GM18867 (cell line): ENCODE results near the gene BTBD2.

Experiments used
- ATAC-seq: cut with Tn5 transposase; IDR thresholded peaks from one replicate; pipeline ENCODE4 v1.9.1; 2021; ENCODE audit warnings: mild to moderate bottlenecking, moderate library complexity; ENCODE audit not compliant: unreplicated experiment

The BTBD2 gene

DNA sequence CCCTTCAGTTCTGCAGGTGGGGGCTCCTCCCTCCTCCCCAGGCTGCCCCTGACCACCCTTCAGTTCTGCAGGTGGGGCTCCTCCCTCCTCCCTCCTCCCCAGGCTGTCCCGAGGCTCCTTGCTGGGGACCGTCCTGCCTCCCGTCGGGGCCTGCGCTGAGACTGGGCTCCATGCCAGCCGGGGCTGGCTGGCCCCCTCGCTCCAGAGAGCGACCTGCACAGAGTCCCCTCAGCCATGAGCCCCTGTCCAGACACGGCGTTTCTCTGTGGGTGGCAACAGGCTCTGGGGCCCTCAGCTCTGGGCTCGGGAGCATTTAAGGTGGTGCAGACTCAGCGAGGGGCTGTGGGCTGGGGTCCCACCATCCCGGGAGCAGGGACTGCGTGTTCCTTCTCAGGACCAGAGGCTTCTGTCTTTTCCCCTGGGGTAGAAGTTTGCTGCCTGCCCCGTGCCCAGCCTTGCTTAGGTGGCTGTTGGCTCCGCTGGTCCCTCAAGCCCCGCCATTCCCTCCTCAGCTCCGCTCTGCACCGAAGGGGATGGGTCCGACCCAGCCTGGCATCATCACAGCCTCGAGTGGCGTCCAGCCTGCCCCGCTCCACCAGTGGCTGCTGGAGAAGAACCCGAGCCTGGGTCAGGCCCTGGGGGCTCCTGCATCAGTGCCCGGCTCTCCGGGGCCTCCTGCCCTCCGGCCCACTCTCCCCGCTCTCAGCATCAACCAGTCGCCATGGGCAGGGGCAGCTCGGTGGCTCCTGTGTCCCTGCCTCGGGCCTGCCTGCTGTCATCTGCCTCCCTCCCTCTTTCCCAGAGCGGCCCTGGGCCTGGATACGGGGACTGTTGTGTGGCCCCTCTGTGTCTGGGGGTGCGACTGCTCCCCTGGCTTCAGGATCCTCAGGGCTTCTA is 47.0 kb downstream of the BTBD2 start:
- ATAC-seq = no peak

DNA sequence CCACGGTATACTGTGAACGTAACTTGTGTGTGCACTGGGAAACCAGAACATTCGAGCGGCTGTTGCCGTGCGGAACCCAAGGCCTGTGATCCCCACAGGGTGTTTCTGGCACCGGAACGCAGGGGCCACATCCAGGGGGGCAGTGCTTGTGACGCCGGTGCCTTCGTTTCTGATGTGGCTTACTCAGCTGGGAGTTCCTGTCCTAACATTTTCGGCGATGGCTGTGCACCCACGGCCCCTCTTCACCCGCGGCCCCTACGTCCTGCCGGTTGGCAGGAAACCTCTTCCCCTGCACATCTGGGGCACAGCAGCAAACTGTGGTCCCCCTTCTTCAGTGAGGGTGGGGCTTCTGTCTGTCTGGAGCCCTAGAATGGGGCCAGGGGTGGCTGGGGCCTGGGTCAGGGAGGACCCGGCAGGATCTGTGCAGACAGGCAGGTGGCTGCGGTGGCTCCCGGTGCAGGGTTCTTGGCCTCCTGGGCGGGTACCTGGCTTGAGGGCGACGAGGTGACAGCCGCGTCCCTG is 48.4 kb downstream of the BTBD2 start:
- no peak for ATAC-seq

DNA sequence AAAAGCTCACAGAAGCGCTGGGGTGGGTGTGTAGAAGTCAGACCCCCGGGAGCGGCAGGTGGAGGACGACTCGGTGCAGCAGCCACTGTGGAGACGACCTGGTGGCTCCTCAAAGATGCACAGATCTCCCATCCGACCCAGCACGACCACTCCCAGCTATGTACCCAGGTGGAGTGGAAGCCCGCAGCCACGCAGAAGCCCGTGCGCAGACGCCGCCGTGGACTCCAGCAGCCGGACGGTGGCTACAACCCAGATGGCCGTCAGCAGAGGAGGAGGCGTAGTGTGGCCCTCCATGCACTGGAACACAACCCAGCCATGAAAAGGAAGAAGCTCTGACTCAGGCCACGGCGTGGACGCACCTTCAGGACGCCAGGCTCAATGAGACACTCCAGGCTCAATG is 52.8 kb downstream of the BTBD2 start:
- ATAC-seq = no peak

DNA sequence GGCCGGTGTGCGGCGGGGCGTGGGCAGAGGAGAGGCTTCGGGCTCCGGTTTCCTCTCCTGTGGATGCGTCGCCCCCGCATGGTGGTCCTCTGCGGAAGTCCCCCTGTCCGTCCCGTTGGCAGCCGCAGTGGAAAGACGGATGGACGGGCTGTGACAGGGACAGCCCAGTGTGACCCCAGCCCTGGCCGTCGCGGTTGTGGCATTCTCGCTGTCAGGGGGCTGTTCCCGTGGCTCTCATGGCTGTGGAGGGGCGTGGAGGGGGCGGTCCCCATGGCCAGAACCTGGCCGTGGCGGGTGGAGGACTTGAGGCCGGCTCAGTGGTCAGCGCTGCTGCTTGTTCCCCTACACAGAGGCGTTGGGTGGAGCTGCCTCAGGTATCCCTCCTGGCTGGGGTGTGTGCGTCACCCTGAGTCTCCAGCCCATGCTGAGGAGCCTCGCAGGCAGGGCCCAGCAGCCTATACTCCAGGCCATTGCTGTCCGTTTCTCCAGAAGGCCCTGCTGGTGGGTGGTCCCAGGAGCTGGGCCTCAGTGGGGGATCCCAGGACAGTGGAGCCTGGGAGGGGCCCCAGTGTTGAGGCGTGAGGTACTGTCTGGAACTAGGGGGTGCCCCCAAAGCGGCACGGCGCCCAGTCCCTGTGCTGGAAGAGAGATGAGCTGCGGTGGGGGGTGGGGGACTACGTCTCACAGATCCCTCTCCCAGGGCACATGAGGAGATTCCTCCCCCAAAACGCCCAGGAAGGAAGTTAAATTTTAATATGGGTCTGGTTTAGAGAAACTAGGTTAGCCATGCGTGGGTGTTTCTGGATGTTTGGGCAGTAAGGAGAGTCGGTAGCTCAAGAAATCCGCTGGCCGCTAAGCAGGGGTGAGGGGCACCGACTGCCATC is 54.3 kb downstream of the BTBD2 start:
- no peak for ATAC-seq

DNA sequence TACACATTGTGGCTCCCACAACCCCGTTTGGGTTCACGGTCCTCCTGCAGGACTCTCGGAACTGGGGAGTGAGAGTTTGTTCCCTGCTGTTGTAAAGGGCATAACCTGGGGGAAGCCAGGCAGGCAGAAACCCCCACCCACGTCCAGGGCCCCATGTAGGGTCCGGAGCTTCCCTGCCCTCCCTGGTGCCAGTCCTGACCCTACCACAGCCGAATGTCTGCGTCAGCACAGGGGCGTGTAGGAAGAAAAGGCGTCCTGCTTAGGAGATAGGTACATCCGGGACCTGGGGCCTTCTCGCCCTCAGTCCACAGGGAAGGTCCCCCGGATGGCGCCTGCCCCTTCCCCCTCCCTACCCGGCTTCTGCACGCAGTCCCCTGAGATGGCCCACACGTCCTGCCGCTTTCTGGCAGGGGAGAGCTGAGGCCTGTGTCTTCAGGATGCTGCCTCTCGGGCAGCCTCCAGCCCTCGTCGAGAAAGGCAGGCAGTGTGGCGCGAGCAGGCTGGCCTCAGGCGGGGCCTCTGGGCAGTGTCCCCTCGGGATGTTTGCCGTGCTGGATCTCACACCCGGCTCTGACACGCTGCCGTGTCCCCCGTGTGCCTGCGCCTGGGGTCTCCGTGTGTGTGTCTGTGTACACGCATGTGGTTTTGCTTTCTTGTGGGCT is 55.5 kb downstream of the BTBD2 start:
- no peak for ATAC-seq

DNA sequence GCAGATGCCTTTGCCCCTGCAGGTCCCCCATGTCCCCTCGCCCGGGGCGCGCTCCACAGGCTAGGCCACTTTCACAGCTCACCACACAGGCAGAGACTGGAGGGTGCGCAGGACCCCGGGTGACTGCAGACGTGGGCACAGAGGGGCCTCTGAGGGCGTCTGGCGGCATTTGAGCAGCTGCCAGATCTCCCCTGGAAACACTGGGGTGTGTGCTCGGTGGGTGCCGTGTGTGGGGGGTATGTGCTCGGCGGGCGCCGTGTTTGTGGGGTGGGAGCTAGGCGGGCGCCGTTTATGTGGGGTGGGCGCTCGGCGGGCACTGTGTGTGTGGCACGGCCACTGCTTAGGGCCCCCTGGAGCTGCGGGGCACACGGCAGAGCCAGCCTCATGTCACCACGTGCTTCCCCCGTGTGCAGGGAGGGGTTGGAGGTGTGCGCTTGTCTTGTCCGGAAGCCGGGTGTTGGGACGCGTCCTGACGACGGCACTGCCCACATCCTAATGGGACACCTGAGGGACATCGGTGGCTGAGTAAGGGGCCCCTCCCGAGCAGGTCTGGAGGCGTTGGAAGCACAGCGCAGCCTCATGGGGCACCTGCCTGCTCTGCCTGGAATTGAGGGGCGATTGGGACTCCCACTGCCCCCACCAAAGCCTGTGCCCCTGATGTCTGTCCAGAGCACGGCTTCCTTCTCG is 57.8 kb downstream of the BTBD2 start:
- ATAC-seq = no peak

DNA sequence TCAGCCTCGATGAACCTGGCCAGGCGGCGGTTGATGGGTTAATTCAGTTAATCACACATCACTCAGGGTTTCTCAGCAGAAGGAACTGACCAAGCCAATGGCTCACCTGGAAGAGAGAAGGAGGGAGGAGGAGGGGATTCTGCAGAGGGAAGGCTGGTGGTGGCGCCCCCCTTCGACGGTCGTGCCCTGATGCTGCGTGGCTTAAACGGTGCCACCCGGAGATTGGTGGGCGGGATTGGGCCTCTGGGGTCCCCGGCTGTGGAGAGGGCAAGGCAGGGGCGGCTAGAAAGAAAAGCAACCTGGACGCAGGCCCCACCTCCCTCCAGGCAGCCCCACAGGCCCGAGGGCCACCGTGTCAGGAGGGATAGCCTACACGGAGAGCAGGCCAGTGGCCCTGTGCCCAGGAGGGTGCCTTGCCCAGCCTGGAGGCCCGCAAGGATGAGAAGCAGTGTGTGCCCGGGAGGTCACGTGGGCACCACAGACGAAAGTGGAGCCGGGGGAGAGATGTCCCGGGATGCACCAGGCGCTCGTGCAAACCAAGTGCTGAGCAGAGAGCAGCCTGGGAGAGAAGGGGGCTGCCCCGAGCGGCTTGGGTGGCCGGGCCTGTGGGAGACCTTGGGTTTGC is 58.5 kb downstream of the BTBD2 start:
- no peak for ATAC-seq

DNA sequence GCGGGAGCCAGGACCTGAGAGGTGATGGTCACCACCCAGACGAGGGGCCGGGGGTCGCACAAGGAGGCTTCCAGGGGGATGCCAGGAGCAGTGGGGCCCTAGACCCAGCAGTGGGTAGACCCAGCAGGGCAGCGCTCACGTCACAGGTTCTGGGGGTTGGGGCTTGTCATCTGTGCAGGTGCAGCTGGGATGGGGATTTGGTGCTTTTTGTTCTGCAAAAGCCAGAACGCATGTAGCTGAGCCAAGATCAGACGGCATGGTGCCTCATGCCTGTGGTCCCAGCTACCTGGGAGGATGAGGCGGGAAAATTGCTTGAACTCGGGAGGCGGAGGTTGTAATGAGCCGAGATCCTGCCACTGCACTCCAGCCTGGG is 59.4 kb downstream of the BTBD2 start:
- ATAC-seq = no peak

DNA sequence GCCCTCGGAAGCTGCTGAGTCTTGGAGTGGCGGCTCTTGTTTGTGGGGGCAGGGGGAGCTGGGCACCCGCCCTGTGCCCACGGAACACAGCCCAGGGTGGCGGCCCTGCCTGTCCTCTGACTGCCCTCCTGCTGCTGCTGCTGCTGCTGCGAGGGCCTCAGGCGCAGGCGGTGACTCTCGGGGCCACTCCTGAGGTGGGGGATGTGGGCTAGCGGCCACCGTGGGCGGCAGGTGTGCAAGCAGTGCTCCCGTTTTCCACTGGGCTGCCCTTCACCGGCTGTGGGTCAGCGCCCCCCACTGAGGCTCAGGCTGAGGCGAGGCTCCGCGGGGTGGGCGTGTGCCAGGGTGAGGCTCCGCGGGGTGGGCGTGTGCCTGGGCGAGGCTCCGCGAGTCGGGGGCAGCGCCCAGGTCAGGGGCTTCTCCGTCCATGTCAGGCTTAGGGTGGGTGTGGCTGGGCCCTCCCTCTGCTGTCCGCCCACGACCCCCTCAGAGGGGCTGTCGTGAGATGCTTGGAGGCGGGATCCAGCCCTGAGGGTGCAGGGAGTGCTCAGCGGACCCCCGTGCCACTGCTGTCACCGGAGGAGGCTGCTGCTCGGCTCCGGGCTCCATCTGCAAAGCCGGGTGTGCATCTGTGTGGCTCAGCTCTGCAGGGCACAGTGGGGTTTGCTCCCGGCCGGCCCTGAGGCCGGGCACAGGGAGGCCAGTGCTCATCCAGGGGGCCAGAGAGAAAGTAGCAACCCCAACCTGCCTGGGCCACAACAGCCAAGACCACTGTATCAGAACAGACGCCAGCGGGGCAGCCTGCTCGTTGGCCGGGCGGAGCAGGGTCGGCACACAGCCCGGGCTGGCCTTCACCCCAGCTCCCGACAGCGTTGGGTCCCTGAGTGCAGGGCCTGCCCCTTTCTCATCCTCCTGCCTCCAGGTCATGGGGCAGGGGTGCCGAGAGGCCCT is 60.1 kb downstream of the BTBD2 start:
- ATAC-seq = no peak

DNA sequence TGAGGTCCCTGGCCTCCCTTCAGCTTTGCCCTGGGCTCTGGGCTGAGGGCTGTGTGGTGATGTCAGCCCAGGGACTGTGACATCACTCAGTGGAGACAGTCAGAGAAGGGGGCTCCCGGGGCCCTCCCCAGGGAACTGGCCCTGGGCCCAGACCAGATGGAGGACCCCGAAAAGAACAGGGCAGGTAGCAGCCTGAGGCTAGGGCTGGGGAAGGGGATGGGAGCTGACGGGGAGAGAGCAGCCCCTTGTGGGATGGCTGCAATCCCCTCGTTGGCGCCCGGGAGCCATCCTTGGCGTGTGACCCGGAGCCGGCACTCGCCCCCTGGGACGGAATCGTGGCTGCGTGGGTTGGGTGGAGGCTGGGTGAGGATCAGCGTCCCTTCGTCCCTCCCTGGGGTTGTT is 61.0 kb downstream of the BTBD2 start:
- ATAC-seq = no peak

DNA sequence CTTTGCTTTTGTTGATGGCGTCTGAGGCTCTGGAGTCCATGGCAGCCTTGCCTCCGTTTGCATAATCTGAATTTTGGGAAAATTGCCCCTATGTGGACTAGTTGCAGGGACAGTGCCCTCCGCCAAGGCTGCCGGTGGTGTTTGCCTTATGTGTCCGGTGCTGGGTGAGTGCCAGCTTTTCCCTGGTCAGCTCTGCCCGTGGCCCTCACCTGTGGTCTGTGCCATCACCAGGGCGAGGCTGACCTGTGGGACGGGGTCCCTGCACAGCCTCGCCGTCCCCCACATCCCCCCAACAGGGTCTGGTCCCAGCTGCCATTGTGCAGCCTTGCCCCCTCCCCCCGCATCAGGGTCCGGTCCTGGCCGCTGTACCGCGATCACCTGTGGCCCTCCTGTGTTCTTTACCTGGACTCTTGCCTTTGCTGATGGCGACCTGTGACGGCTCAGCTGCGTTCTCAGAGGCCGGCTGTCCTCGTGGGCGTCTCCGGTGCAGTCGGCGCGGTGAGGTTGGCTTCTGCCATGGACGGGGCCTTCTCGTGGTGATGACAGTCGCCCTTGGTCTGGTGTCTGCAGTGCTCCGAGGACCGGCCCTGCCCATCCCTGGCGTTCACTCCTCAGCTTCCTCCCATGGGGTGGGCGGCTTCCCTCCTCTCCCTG is 61.9 kb downstream of the BTBD2 start:
- ATAC-seq = no peak

DNA sequence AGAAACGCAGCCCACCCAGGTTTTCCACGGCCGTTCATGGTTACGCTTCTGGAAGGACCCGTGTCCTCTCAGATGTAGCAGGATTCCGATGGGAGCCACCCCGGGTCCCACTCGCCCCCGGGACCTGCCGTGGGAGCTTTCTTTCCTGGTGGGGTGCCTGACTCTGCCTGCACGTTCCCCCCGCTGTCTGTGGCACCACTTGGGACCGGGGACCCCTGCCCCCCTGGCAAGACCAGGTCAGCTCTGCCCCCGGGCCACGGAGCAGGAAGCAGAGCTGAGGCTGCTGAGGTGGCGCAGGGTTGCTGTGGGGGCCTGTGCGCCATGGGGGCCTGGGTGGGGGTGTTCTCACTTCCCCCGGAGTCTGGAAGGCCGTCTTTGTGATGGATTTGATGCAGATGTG is 62.5 kb downstream of the BTBD2 start:
- ATAC-seq = no peak

DNA sequence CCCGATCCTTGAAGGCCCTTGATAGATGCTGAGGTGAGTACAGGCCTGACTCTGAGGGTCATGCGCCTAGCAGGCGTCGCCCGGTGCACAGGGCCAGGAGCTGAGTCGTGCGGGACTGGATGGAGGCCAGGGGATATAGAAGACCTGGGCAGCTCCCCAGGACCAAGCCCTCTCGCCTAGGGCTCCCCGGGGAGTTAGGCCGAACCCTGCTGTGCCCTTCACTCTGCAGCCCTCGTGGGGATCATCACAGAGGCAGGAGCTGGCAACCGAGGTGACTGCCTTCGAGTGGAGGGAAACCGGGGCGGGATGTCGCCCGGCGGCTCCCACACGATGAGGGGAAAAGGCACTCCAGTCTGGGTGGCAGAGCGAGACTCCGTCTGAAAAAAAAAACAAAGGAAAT is 62.9 kb downstream of the BTBD2 start:
- no peak for ATAC-seq

DNA sequence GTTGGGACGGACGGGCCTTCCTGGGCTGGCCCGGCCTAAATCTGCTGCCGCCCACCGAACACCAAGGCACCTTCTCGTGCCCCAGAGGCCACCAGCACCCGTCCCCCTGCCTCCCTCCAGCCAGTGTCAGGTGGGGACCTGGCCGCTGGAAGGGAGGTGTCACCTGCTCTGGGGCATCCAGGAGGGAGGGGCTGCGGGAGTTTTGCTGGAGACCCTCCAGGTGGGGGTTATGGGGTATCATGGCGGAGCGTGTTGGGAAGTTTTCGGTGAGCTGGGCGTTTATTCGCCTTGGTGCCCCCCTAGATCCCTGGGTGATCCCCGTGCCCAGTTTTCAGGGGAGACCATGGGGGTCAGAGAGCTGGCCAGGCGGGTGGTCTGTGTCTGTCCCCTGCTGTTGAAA is 64.9 kb downstream of the BTBD2 start:
- no peak for ATAC-seq

DNA sequence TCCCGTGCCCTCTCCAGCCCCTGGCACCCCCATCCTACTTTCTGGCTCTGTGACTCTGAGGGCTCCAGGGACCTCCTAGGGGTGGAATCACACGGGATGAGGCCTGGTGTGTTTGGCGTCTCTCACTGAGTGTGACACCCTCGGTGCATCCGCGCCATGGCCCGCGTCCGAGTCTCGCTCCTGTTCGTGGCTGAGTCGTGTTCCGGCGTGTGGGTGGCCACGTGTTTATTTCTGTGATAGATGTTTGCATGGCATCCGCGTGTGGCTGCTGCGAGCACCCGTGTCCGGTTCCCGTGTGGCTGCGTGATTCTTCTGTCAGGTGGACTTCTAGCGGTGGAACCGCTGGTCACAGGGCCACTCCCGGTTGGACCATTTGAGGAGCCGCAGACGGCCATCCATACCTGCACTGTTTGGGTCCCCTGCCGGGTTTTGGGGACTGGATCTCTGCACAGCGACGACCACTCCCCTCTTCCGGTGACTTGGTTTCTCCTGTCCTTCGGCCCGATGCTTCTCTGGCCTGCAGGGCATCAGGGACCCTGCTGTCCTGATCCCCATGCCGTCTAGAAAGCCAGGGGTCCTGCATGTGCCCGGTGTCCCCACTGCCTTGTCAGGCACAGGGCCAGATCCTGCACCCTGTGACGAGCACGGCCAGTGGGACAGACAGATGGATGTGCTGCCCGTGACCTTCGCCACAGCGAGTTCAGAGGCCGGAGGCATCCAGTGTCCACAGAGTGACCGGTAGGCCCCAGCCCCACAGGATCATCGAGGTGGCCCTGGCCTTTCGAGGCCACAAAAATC is 66.0 kb downstream of the BTBD2 start:
- no peak for ATAC-seq

DNA sequence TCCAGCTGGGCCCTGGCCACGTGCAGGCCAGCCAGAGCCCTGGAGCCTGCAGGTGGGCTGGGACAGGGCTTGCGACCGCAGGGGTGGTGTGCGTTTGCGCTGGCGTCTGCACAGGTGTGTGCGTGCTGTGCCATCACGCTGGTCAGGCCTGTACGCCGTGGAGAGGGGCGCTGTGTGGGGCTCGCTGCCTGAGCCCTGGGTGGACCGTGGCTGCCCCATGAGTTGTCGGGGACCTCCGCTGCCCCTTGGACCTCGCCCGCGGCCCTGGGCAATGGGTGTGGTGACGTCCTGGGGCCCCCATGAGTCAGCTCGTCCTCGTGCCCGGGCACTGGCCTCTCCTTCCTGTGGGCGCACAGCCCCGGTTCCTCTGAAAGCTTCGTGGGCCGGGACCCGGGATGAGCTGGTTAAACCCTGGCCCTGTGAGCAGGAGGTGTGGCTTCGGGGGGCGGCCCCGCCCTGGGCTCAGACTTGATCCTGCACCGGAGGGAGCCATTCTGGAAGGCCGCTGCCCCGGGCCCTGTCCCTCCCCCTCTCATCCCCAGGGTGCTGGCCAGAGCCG is 67.8 kb downstream of the BTBD2 start:
- no peak for ATAC-seq

DNA sequence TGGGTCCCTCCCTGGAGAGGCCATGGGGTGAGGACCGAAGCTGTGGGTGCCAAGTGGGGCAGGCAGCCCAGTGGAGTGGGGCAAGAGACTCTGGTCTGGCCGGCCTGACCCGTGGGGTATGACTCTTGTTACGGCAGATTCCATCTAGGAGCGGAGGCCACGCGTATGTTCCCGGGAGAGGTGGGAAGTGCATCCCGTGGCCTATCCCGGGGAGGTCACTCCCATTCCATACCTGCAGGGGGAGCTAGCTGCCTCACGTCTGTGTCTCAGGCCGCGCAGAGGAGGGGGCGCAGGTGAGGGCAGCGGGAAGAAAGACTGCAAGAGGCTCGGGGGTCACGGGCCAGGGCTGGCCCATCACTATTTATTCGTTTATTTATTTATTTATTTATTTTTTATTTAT is 69.6 kb downstream of the BTBD2 start:
- no peak for ATAC-seq
